Measurements from ENCODE around the gene FAM210A.

FAM210A gene

DNA sequence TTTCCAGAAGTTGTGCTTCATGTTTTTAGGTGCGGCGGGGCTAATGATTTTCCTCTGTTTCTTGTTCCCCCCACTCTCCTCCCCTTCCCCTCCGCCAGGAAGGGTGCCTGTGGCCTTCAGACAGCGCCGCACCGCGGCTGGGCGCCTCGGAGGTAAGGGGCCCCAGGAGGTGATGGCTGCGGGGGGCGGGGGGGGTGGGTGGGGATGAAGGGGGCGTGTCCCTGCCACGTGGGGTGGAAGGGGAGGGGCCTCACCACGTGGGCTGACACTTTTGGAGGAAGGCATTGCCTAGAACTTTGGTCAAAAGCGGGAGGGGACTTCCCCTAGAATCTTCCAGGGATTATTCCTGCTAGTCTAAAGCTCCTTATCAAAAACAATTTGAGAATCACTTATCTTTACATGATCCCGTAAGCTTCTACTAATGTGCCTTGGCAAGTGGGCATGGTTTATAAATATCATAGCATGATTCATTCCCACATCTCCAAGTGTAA is 83.1 kb downstream of the FAM210A start:
- no peak for DNase-seq

GRCh38 chr18:13642440-13642827 is 83.9 kb downstream of the FAM210A start:
- DNase-seq, result no peak

GRCh38 chr18:13641551-13642439 is 84.6 kb downstream of the FAM210A start:
- DNase-seq, result no peak

DNA sequence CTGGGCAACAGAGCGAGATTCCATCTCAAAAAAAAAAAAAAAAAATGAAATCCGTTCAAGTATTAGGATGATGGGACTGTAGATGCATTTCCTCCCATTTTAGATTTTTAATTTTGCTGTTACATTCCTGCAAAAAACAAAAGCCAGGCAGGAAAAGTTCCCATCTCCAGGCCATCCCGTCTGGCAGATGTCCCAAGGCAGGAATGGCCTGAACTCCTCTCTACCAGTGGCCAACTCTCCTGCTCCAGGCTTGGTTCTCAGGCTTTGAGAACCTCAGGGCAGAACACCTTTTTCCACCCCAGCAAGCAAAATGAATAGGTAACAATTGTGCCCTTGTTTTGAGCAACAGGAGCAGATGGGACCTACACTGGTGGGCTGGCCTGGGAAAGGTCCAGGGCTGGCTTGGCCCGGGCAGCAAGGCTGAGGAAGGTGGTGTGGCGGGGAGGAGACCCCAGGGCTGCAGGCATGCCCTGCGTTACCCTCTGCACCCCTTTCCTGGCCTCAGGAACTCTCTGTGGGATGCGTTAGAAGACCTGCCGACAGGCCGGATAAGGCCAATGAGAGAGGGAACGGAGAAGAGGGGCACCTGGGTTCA is 86.0 kb downstream of the FAM210A start:
- DNase-seq, result no peak

- no peak for DNase-seq
Measured at GRCh38 chr18:13638719-13639595, 87.4 kb downstream of the FAM210A start.

DNA sequence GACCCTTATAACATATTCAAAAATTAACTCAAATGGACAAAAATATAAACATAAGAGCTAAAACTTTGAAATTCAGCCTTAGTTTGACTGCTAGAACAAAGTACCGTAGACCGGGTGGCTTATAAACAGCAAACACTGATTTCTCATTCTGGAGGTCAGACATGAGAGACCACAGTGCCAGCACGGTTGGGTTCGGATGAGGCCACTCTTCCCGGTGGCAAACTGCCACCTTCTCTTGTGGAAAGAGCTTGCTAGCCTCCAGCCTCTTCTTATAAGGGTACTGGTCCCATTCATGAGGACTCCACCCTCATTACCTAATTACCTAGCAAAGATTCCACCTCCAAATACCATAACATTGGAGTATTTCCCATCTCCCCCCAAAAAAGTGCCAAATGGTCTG is 91.3 kb downstream of the FAM210A start:
- DNase-seq, result no peak

GRCh38 chr18:13633700-13634099 is 92.7 kb downstream of the FAM210A start:
- no peak for DNase-seq

DNA sequence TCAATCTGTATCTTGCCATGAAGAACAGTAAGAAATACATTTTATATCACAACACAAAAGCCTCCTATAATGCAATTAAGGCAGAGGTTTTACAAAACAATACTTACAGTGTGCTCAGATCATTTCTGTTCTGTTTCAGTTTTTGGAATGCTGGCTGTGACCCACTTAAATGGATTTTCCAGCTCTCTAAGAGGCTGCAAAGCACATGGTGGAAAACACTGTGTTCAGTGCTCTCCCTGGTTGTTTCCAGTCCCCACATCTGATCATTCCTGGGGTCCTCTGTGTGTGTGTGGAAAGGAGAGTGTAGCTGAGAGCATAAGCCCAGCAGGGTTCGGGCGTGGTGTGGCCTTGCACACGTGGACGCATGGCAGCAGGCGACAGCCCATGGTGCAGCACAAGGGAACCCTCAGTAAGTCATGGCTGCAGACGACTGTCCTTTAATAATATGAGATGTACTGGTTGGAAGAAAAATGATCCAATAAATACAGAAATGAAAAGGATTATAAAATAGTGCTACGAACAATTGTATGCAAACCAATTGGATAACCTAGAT is 95.6 kb downstream of the FAM210A start:
- no peak for DNase-seq

- DNase-seq, result peak; percentile 53
Measured at GRCh38 chr18:13629841-13630715, 96.3 kb downstream of the FAM210A start.

DNA sequence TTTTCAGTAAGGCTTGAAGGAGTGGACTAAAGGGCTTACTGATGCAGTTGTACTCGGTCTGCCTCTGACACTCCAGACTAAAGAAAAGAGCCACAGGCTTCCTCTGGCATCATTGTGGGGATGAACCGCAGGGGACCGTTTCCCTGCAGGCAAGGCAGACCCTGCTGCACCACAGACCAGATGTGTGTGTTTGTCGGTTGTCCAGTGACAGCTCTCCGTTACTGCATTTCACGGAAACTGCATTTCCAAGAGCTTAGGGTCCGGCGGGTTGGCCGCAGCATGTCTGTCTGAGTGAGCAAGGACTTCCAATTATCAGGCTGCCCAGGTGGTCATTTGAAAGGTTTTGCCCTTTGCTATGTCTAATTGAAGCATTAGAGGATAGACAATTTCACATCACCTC is 98.1 kb downstream of the FAM210A start:
- DNase-seq, result no peak

- DNase-seq, result no peak
Measured at GRCh38 chr18:13627639-13628038, 98.7 kb downstream of the FAM210A start.

DNA sequence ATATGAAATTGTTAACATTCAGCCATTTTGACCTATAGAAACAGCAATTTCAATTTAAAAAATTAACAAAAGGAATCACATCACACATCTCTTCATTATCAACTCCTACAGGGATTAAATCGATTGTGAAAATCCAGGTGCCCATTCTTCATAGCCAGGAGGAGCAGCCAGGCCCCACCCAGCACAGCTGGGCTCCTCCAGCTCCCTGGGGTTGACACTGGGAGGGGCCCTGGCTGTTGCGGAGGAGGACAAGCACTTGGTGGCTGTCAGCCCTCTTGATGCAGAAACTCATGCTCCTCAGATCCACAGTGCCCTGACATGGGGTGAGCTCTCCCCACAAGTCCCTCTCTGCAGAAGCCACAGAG is 99.8 kb downstream of the FAM210A start:
- DNase-seq, result no peak

- DNase-seq, result no peak
Measured at GRCh38 chr18:13625843-13626543, 100.4 kb downstream of the FAM210A start.

DNA sequence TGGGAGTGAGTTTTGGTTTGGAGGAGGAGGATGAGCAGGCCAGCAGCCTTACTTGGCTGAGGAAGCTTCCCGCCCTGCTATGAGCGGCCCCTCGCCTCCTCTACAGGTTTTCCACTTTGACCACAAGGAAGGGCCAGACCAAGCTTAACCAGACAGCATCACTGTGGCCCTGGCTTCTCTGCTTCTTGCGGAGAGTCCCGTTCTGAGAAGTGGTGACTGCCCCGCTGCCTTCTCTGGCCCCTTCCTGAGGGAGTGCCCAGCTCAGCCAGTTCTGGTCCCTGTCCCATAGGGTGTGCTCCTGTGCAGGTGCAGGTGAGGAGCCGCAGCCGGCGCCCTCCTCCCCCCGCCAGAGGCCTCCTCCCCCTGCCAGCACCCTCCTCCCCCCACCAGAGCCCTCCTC is 101.0 kb downstream of the FAM210A start:
- no peak for DNase-seq

- DNase-seq, result no peak
Measured at GRCh38 chr18:13624563-13625237, 101.7 kb downstream of the FAM210A start.

DNA sequence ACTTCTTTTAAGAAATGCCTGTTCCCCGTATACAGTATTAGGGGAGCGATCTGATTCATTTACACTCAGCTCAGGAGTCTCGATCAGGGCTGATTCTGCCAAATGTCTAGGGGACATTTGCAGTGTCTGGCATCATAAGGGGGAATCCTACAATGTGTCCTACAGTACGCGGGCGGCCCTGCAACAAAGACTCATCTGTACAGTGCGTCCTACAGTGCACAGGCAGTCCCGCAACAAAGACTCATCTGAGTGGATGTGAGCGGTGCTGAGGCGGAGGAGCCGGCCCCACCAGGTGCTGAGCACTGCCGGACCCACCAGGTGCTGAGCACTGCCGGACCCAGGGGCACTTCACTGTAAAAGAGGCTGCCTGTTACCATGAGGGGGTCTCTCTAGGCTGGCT is 102.5 kb downstream of the FAM210A start:
- DNase-seq, result no peak

- no peak for DNase-seq
Measured at GRCh38 chr18:13623348-13623747, 103.0 kb downstream of the FAM210A start.

GRCh38 chr18:13622751-13623150 is 103.6 kb downstream of the FAM210A start:
- DNase-seq, result no peak

GRCh38 chr18:13621886-13622619 is 104.3 kb downstream of the FAM210A start:
- no peak for DNase-seq

DNA sequence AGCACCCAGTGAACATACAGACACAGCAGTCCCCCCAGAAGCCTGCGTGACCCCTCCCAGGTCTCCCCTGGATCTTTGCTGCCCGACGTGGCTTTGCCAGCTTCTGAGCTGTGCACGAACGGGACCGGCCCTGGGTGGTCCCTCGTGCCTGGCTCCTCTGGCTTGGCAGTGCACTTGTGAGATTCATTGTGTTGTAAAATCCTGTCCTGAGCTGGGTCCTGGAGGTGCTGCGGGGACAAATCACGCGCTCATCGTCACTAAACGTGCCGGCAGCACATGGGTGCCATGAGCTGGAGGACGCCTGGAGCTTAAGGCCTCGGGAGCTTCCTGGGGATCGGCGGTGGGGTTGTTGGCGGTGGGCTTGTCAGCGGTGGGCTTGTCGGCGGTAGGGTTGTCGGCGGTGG is 104.9 kb downstream of the FAM210A start:
- DNase-seq, result no peak
